Measurements from ENCODE around the gene ANKS6.

DNA sequence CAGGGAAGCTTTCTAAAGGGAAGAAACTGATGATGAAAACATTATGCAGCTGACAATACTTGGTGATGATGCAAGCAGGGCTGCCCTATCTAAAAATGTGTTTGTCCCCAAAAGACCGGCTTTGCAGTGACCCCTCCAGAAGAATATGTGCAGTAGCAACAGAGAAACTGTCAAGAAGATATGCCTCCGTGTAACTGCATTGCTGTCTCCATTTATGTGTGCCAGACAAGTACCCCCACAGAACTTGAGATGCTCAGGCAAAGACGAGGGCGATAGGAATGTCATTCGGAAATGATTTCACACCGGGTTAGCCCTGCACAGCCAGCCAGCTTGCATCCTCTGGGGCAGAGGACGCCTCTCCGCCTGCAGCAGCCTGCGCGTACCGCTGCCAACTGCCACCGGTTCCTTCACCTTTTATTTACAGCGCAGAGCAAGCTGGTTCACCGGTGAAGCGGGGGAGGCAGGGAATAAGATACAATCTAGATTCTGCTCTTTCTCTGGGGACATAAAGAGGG lies 89.6 kb downstream of the ANKS6 start:
- TF ChIP-seq POLR2A (IDR thresholded peaks at IDR 0.05; ENCODE audit: low read depth, low read length) (no peak), POLR2AphosphoS5 (IDR thresholded peaks at IDR 0.05; ENCODE audit: low read depth, low read length) (no peak)

Measured in GM12892 (cell line).